ENCODE results near the gene MAN1A2.
"Not testable (repeated sequence)": the region's sequence is repeated elsewhere in the genome, so short reads cannot be mapped to it uniquely, and the experiment has no call there.

Gene MAN1A2

DNA sequence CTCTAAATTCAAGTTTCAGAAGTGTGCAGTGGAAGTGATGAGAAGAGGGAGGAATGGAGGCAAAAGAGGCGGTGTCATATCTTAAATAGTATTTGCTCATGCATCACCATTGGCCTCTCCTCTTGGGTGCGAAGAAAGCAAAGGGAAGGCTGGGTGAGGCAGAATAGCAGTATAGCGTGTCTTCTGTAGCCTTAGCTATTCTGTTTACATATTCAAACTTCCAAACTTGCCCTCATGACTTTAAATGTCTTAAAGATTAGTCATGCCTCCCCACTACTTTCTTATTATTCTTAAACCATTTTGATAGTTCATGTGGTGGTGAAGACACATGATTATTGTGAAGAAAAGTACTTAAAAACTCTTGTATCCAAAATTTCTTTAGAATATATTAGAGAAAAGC, 134.0 kb downstream of the MAN1A2 start:
- no peak for DNase-seq

DNA sequence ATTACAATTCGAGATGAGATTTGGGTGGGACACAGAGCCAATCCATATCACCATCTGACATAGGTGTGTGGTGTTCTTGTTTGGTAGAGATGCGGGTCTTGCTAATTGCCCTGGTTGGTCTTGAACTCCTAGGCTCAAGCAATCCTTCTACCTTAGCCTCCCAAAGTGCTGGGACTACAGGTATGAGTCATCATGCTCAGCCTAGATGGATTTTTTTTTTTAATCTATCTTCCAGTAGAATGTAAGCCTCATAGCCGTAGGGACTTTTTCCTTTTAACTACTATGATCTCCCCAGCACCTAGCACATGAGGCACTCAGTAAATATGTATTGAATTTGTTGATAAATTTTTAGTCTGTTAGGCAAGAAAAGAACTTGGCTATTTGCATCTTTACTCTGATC, 144.0 kb downstream of the MAN1A2 start:
- no peak for DNase-seq

DNA sequence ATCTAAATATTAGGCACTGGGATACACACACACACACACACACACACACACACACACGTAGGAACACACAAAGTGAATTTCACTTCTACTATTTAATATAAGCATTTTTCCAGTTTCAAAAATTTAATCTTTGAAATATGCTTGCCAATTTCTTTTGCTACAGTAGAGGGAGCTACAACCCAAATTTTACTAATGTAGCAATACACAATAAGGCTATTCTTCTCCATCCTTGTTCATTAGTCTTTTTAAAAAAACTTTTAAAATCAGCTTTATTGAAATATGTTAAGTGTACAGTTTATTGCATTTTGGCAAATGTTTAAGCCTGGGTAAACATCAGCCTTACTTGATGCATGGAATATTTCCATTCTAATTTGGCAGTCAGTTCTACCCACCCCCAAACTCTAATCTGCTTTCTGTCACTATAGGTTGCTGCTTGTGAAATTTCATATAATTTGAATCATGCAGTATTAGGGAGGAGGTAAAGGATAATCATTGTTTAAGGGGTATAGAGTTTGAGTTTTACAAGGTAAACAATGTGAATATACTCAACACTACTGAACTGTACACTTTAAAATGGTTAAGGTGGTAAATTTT, 145.6 kb downstream of the MAN1A2 start:
- DNase-seq, result peak; percentile 4

DNA sequence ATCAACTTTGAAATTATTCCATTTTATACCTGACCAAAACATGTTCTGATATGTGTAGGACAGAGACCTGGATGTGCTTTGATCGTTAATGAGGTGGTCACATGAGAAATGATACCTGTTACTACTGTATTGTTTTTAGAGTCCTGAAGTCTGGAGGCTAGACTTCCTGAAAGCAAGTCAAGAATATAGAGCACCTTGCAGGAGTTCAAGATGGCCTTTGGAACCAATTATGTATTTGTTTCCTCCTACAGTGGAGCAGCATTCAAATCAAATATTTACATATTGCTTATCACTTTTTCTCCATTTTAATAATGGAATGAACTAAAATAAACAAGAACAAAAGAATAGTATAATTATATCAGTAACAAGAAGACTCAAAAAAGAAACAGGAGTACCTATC, 155.9 kb downstream of the MAN1A2 start:
- DNase-seq, result no peak

DNA sequence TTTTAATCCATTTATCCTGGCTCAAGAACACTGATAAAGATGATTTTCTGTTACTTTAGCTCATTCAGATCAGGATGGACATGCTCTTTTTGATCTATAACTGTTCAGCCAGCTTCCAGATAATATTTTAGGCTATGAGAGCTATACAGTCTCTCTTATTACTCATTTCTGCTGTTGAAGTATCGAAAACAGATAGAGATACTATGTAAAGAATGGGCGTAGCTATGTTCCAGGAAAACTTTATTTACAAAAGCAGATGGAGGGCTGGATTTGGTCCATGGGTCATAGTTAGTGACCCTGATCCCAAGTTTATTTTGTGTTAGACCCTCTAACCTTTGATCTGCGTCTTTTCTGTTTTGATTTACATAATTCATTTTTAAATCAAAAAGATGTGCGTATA, 159.8 kb downstream of the MAN1A2 start:
- no peak for DNase-seq

DNA sequence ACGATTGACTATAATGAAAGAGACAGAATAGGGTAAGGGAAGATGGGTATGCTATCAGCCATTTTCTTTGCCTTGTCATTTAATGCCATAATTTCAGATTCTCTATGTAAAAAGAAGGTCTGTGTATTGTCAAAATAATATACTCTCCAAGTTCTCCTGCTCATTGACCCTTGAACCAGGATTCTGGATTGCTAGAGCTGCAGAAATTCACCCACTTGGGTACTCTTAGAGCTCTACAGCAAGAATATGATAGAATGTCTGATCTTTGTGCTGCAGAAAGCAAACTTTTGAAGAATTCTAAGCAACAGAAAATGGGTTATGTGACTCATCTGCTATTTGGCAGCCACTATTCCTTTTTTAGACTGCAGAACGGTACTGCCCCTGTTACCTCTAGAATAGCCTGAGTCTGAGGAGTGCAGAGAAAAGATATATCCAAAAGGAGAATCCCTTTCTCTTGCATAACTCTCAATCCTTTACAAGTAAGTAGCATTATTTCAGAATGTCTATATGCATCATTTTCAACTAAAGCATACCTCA, 160.4 kb downstream of the MAN1A2 start:
- no peak for DNase-seq

DNA sequence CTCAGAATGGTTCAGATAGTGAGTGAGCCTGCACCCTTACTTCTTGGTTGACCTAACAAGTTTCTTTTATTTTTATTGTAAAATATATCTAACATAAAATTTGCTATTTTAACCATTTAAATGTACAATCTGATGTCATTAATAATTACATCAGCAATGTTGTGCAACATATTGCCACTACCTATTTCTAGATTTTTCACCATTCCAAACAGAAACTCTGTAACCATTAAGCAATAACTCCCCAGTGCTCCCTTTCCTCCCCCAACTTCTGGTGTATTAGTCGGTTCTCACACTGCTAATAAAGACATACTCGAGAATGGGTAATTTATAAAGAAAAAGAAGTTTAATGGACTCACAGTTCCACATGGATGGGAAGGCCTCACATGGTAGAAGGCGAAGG, 162.4 kb downstream of the MAN1A2 start:
- DNase-seq, result no peak

DNA sequence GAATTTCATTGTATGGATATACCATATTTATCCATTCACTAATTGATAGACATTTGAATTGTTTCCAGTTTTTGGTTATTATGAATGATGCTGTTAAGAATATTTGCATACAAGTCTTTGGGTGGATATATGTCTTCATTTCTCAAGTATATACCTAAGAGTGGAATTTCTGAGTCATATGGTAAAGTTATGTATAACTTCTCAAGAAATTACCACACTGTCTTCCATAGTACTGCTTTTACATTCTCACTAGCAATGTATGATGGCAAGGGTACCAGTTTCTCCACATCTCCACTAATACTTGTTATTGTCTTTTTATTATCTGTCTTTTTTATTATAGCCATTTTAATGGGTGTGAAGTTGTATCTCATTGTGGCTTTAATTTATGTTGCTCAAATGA, 164.0 kb downstream of the MAN1A2 start:
- DNase-seq, result no peak

DNA sequence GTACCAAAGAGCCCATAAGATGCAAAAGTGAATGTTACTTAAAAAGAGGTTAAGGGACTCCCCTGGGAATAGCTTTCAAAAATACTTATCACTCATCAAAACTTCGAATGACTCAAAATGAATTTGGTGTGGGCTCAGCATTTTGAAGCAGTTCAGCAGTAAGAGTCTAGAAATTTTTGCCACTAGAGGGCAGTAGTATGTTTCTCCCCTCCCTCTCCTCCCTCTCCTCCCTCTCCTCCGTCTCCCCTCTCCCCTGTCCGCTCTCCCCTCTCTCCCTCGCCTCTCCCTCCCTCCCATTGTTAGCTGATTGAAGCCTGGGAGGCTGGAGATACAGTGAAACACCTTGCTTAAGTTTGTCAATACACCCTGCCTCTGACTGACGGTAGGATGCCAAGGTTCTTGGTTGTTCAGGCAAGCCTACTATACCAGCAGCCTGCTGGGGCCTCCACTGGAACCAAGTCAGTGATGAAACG, 167.8 kb downstream of the MAN1A2 start:
- peak; percentile 6 for DNase-seq

DNA sequence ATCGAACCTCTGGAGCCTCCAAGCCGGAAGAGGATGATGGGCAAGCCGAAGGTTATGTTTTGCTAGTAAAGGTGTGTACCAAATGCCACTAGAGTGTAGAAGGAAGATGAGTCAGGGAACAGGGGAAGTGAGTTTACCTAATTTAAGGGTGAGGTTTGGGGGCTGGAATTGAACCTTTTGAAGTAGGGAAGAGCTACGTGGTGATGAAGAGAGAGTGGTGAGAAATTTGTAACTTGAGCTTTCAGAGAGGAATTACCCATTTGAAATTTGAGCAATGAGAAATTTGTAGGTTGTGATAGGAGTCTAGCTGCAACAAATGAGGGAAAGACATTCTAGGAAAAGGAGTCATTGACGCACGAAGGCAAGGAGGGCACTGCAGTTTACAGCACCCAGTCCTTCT, 168.6 kb downstream of the MAN1A2 start:
- no peak for DNase-seq

DNA sequence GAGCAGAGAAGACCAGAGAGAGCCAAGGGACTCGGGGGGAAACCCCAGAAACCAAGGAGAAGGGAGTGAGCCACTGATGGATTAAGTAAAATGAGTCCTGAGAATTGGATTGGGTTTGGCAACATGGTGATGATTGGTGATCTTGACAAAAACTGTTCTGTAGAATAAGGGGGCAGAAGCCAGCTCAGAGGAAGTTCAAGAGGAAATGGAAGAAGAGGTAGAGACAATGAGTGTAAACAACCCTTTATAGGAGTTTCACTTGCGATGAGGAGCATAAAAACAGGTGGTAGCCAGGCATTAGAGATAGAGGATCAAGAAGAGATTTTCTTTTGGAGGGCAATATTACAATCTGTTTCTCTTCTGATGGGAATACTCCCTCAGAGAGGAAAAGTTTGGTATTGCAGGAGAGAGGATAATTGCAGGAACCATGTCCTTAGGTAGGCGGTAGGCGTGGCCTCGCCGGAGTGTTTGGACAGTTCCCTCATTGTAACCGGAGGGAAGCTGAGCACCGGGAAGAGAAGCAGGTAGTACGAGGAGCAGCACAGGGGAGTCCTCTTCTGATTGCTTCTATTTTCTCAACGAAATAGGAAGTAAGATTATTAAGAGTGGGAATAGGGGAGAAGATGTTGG, 170.2 kb downstream of the MAN1A2 start:
- DNase-seq, result no peak

DNA sequence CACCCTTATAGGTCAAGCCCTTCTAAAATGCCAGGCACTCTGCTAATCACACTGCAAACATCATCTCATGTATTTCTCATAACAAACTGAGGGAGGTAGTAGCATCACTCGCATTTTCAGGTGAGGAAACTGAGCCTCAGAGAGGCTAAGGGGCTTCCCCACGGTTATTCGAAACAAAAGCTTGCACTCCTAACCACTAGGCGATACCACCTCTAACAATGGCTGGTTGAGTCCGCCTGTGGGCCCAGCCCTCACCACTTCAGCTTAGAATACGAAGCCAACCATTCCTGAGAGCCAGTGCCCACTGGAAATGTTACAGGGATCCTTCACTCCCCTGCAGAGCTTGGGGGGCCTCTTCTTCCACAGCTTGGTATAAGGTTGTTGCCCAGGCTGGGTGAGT, 173.3 kb downstream of the MAN1A2 start:
- no peak for DNase-seq

DNA sequence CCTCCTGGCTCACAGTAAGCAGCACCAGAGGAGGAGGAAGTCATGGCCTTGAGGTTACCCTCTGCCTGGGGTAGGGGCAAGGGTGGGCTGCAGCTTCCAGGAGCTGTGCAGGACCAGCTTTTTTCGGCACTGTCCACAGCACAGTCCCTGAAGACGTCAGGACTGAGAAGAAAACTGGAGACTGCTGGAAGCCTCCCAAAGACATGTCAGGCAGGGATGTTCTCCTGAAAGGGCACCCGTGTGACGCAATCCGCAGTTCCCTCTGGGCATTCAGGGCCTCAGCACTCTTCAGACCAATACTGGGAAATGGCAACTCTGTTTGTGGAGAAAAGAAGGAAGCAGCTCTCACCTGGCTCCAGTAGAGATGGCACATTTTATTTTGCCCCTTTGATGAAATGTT, 173.8 kb downstream of the MAN1A2 start:
- no peak for DNase-seq

DNA sequence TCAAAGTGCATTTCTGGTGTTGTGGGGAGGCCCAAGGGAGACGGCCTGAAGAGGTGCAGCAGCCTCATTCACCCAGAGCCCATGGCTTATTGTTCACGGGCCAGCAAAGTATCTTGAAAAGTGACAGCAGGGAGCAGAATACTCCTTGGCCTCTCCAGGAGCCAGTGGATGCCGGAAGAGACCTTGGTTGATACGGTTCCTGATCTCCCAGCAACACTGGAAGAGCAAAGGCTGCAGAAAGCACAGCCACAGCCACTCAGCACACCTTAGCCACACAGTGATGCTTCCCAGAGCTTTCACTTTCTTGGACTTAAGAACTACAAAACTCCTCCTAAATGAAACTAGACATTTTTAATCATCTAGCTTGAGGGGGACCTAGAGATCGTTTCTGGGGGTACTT, 174.3 kb downstream of the MAN1A2 start:
- DNase-seq, result no peak

DNA sequence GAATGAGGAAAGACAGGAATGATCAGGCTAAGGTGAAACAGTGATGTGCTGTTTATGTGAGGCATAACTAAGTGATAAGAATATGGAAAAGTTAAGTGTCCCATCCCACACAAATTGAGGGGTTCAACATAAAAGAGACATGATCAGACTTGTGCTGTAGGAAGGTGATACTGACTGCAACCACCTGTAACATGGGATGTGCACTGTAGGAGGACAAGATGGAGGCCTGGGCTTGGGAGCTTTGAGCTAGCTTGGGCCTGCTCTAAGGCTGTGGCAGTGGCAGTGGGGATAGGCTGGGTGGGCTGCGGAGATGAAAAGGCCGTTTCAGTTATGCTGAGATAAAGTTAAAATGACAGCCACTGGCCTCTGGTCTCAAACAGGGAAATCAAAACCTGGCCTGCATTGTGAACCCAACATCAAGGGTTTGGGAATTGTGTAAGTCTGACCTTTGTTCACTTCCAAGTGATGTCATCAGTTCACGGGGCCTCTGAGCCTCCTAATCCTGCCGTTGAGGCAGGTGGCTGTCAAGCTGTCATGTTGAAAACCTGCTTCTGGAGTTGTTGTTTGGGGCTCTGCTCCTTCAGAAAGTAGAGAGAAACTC, 177.4 kb downstream of the MAN1A2 start:
- no peak for DNase-seq

DNA sequence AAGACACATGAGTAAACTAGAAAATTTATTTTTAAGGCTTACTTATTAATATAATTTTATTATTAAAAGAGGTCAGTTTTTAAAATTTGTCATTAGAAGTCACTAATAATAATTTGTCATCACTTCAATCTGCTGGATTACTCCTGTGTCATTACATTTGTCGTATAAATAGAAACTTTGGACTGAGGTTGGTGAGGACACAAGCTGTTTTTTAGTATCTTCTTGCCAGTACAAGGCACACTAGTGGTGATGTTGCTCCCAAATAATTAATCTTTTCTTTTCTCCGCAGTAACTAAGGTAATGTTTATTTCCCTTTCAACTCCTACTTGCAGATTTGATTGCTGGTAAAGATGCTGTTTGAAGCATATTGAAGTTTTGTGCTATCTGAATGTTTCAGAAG, 179.2 kb downstream of the MAN1A2 start:
- DNase-seq, result no peak

DNA sequence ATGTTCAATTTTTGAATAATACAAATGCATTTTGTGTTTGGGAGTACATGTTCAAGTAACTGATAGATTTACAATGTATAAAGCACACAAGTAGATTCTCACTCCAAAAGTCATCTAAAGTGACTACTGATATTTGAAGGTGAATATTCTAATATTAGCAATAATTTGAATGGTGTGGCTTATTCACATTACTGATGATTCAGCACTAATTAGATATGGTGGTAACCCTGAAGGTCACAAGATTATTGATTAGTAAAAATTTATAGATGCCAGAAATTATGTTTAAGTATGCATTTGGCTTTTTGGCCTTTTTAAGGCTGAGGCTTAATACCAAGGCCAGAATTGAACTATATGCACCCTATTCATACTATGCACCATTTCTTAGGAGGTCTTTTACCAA, 186.2 kb downstream of the MAN1A2 start:
- no peak for DNase-seq

DNA sequence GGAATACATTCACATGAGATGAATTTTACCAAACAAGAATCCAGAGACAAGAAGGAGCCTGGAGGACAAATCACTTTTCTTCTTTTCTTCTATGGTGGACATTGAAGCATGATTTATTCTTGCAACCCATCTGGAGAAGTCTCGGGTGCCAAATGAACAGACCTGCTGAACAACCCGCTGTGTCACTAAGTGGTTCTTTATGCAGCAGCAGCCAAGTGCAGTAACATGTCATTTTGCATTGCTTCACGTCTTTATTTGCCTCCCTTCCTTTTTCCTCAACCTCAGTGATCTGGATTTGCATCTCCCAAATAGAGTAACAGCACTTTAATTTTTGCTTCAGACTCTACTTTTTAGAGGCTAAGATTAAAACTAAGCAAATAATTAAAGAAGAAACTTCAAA, 188.6 kb downstream of the MAN1A2 start:
- DNase-seq, result no peak

DNA sequence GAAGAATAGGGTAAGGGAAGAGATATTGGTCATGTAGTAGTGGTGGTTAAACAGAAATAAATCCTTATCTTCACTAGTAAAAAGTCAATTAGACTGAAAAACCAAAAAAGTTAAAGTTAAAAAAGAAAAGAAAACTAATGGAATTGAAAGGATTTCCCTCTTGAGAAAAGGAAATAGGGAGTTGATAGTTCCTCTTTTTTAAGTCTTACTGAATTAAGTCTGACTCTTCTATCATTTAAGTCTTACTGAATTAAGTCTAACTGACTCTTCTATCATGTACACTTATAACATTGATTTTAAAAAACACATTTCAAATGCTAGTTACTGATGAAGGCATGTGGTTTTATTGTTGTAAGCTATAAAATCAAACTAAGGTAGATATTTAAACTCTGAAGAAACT, 189.1 kb downstream of the MAN1A2 start:
- no peak for DNase-seq

DNA sequence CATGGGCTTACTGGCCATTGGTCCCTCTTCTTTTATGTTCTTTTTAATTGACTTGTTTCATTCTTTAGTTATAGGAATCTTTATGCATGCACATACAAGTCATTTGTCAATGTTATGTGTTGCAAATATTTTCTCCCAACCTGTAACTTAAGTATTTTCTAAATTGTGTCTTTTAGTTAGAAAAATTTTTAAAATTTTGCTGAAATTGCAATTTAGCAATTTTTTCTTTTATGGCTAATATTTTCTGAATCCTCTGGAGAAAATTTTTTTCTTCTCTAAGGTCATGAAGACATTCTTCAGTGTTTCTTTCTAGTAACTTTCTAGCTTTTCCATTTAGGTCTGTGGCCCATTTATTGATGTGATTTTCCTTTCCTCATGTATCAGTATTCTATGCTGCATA, 189.7 kb downstream of the MAN1A2 start:
- DNase-seq, result no peak

DNA sequence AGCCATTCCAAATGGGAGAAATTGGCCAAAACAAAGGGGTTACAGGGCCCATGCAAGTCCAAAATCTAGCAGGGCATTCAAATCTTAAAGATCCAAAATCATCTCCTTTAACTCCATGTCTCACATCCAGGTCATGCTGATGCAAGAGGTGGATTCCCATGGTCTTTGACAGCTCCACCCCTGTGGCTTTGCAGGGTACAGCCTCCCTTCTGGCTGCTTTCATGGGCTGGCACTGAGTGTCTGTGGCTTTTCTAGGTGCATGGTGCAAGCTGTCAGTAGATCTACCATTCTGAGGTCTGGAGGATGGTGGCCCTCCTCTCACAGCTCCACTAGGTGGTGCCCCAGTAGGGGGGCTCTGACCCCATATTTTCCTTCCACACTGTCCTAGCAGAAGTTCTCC, 191.2 kb downstream of the MAN1A2 start:
- not testable (repeated sequence) for DNase-seq

DNA sequence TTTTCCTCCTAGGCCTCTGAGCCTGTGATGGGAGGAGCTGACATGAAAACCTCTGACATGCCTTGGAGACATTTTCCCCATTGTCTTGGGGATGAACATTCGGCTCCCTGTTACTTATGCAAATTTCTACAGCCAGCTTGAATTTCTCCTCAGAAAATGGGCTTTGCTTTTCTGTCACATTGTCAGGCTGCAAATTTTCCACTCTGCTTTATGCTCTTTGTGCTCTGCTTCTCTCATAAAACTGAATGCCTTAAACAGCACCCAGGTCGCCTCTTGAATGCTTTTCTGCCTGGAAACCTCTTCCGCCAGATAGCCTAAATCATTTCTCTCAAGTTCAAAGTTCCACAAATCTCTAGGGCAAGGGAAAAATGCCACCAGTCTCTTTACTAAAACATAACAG, 191.9 kb downstream of the MAN1A2 start:
- no peak for DNase-seq

DNA sequence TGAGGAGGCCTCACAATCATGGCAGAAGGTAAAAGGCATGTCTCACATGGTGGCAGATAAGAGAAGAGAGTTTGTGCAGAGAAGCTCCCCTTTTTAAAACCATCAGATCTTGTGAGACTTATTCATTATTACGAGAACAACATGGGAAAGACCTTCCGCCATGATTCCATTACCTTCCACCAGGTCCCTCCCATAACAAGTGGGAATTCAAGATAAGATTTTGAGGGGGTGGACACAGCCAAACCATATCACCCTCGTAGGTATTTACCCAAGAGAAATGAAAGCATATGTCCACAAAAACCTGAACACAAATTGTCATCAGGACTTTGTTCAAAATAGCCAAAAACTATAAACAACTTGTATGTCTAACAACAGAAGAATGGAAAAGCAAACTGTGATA, 192.7 kb downstream of the MAN1A2 start:
- DNase-seq, result no peak

DNA sequence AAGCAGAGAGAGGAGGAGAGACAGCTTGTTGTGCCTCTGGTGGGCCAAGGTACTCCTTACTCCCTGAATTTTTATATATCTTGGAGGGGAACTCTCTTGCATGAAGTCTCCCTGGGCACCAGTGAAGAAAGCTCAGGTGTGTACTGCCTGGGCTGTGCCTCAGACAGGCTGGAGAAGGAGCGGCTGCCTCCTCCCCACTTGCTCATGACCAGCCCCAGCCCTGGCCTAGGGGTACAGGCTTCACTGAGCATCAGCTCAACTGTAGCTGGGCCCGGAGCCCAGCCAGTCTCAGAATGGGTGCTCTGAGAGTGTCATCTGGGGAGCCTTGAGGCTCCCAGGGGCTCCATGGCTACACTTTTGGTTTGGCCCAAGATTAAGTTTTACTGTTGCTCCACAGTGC, 193.8 kb downstream of the MAN1A2 start:
- no peak for DNase-seq

DNA sequence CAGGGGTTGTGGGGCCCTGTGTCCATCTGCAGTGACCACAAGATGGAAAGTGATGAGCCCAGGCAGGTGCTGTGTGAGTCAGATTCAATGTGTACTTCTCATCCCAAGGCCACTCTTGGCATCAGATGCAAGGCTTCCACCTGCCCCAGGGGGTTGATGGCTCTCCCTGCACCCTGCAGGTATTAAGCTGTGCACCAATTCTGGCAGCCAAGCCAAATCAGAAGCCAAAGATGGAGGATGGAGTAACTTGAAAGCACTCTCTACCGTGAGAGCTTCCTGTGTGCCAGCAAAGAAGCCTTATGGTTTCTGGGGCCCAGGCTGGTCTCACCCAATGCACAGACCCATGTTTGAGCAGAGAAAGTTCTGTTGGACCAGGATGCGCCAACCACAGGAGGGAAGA, 194.3 kb downstream of the MAN1A2 start:
- no peak for DNase-seq
